ENCODE data around the gene LIMS1.

The LIMS1 gene

DNA sequence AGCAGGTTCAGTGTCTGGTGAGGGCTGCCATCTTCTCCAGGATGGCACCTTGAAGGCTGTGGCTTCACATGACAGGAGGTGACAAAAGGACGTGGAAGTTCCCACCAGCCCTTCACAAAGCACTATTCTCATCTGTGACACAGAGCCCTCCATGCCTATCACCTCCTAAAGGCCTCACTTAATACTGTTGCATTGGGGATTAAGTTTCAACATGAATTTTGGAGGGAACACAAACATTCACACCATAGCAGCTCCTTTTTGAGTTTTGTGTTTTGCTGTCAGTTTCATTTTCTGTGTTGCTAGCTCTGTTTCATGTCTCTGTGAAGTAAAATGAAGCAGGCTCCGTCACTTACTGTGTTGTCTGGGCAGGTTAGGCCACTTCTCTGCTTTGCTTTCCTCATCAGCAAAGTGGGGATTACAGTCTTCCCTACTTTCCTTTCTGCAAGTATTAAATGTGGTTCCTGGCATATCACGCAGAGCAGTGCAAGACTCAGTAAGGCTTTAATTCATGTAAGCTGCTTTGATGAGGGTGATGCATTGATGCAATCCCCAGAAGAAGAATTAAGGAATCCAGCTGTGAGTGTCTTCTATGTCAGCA is 31.6 kb downstream of the LIMS1 start:
- H3K27ac ChIP-seq (ENCODE audit: insufficient read depth, low read length, poor library complexity, severe bottlenecking) = no peak overlapping the region
- no peak overlapping the region for H3K4me3 ChIP-seq (ENCODE audit: insufficient read depth, low read depth, low read length, poor library complexity, severe bottlenecking)
- H3K9me3 ChIP-seq (ENCODE audit: control insufficient read depth, low read length) = no peaks in the 10 kb centered on the region
- H3K4me1 ChIP-seq (ENCODE audit: control insufficient read depth, insufficient read depth, low read length, poor library complexity, severe bottlenecking) = no peaks in the 10 kb centered on the region
- H3K36me3 ChIP-seq (ENCODE audit: control insufficient read depth, insufficient read depth, low read length) = no peaks in the 10 kb centered on the region
- no peaks in the 10 kb centered on the region for H3K27me3 ChIP-seq (replicated peaks; ENCODE audit: control insufficient read depth, insufficient read depth, low read length, poor library complexity, severe bottlenecking)
- DNase-seq = no peak

DNA sequence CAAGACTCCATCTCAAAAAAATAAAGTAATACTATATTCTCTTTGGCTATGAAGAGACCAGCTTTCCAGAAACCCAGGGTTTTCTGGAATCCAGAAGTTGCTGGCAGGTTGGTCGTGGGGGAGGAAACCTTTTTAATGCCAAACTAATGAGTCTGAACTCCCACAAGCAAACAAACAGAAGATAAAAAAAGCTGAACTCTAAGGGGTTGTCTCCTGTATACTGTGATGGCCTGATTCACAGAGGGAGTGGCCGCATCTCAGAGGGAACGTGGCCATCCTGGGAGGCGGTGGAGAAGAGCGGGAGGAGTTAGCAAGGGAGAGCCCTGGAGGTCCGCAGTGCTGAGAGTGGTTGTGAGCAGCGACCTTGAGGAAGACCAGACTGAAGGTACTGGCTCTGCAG is 36.1 kb downstream of the LIMS1 start:
- DNase-seq = no peak
- Histone ChIP-seq H3K4me1 (ENCODE audit: control insufficient read depth, insufficient read depth, low read length, poor library complexity, severe bottlenecking) (no peaks in the 10 kb centered on the region), H3K36me3 (ENCODE audit: control insufficient read depth, insufficient read depth, low read length) (no peaks in the 10 kb centered on the region), H3K9me3 (ENCODE audit: control insufficient read depth, low read length) (no peaks in the 10 kb centered on the region), H3K27me3 (replicated peaks; ENCODE audit: control insufficient read depth, insufficient read depth, low read length, poor library complexity, severe bottlenecking) (no peaks in the 10 kb centered on the region), H3K4me3 (ENCODE audit: insufficient read depth, low read depth, low read length, poor library complexity, severe bottlenecking) (no peak overlapping the region), H3K27ac (ENCODE audit: insufficient read depth, low read length, poor library complexity, severe bottlenecking) (no peak overlapping the region)

DNA sequence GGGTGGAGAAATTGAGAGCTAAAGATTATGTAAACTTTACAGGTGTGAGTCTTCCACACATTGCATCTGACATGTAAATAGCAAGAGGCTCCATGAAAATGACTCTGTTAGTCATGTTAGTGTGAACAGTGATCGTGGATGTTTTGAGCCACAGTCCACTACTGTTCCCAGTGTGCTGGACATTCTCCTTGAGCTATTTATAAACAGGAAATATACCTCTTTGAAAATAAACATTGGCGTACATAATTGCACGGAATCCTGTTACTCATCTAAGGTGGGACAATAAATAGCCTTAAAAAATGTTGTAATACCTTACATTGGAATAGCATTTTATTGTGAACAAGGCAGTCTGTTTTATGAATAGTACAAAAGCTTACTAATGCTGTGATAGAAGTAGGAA is 37.0 kb downstream of the LIMS1 start:
- Histone ChIP-seq H3K4me1 (ENCODE audit: control insufficient read depth, insufficient read depth, low read length, poor library complexity, severe bottlenecking) (no peaks in the 10 kb centered on the region), H3K27me3 (replicated peaks; ENCODE audit: control insufficient read depth, insufficient read depth, low read length, poor library complexity, severe bottlenecking) (no peaks in the 10 kb centered on the region), H3K4me3 (ENCODE audit: insufficient read depth, low read depth, low read length, poor library complexity, severe bottlenecking) (no peak overlapping the region), H3K9me3 (ENCODE audit: control insufficient read depth, low read length) (no peaks in the 10 kb centered on the region), H3K27ac (ENCODE audit: insufficient read depth, low read length, poor library complexity, severe bottlenecking) (no peak overlapping the region), H3K36me3 (ENCODE audit: control insufficient read depth, insufficient read depth, low read length) (no peaks in the 10 kb centered on the region)
- DNase-seq = no peak

GRCh38 chr2:108573061-108573460 is 38.8 kb downstream of the LIMS1 start:
- H3K9me3 ChIP-seq (ENCODE audit: control insufficient read depth, low read length) = no peaks in the 10 kb centered on the region
- H3K27ac ChIP-seq (ENCODE audit: insufficient read depth, low read length, poor library complexity, severe bottlenecking) = no peak overlapping the region
- no peaks in the 10 kb centered on the region for H3K4me1 ChIP-seq (ENCODE audit: control insufficient read depth, insufficient read depth, low read length, poor library complexity, severe bottlenecking)
- H3K36me3 ChIP-seq (ENCODE audit: control insufficient read depth, insufficient read depth, low read length) = no peaks in the 10 kb centered on the region
- no peak overlapping the region for H3K4me3 ChIP-seq (ENCODE audit: insufficient read depth, low read depth, low read length, poor library complexity, severe bottlenecking)
- DNase-seq = no peak
- H3K27me3 ChIP-seq (replicated peaks; ENCODE audit: control insufficient read depth, insufficient read depth, low read length, poor library complexity, severe bottlenecking) = no peaks in the 10 kb centered on the region

DNA sequence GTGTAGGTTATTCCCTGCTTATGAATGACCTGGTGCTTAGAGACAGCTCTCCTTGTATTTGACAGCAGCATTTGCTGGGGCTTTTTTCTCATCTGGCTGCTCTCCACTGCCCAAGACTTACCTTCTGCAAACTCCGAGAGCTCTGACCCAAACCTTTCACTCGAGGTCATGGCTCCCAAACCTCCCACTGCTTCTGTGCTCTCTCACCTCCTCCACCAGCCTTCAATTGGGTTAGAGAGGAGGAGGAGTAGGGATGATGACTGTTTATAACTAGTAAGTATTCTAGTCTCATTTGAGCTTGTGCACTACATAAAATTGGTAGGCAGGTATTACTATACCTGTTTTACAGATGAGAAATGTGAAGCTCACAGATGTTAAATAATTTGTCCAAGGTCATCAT is 40.1 kb downstream of the LIMS1 start:
- H3K9me3 ChIP-seq (ENCODE audit: control insufficient read depth, low read length) = no peaks in the 10 kb centered on the region
- H3K27me3 ChIP-seq (replicated peaks; ENCODE audit: control insufficient read depth, insufficient read depth, low read length, poor library complexity, severe bottlenecking) = no peaks in the 10 kb centered on the region
- DNase-seq = no peak
- no peak overlapping the region for H3K27ac ChIP-seq (ENCODE audit: insufficient read depth, low read length, poor library complexity, severe bottlenecking)
- no peaks in the 10 kb centered on the region for H3K36me3 ChIP-seq (ENCODE audit: control insufficient read depth, insufficient read depth, low read length)
- H3K4me1 ChIP-seq (ENCODE audit: control insufficient read depth, insufficient read depth, low read length, poor library complexity, severe bottlenecking) = no peaks in the 10 kb centered on the region
- no peak overlapping the region for H3K4me3 ChIP-seq (ENCODE audit: insufficient read depth, low read depth, low read length, poor library complexity, severe bottlenecking)

GRCh38 chr2:108575132-108575966 is 41.1 kb downstream of the LIMS1 start:
- no peak for DNase-seq
- Histone ChIP-seq H3K36me3 (ENCODE audit: control insufficient read depth, insufficient read depth, low read length) (no peaks in the 10 kb centered on the region), H3K9me3 (ENCODE audit: control insufficient read depth, low read length) (no peaks in the 10 kb centered on the region), H3K4me1 (ENCODE audit: control insufficient read depth, insufficient read depth, low read length, poor library complexity, severe bottlenecking) (no peaks in the 10 kb centered on the region), H3K27me3 (replicated peaks; ENCODE audit: control insufficient read depth, insufficient read depth, low read length, poor library complexity, severe bottlenecking) (no peaks in the 10 kb centered on the region), H3K4me3 (ENCODE audit: insufficient read depth, low read depth, low read length, poor library complexity, severe bottlenecking) (no peak overlapping the region), H3K27ac (ENCODE audit: insufficient read depth, low read length, poor library complexity, severe bottlenecking) (no peak overlapping the region)

- no peaks in the 10 kb centered on the region for H3K9me3 ChIP-seq (ENCODE audit: control insufficient read depth, low read length)
- no peak overlapping the region for H3K27ac ChIP-seq (ENCODE audit: insufficient read depth, low read length, poor library complexity, severe bottlenecking)
- no peaks in the 10 kb centered on the region for H3K4me1 ChIP-seq (ENCODE audit: control insufficient read depth, insufficient read depth, low read length, poor library complexity, severe bottlenecking)
- DNase-seq = no peak
- no peaks in the 10 kb centered on the region for H3K36me3 ChIP-seq (ENCODE audit: control insufficient read depth, insufficient read depth, low read length)
- H3K27me3 ChIP-seq (replicated peaks; ENCODE audit: control insufficient read depth, insufficient read depth, low read length, poor library complexity, severe bottlenecking) = no peaks in the 10 kb centered on the region
- H3K4me3 ChIP-seq (ENCODE audit: insufficient read depth, low read depth, low read length, poor library complexity, severe bottlenecking) = no peak overlapping the region
Measured at GRCh38 chr2:108577099-108577498, 42.8 kb downstream of the LIMS1 start.

DNA sequence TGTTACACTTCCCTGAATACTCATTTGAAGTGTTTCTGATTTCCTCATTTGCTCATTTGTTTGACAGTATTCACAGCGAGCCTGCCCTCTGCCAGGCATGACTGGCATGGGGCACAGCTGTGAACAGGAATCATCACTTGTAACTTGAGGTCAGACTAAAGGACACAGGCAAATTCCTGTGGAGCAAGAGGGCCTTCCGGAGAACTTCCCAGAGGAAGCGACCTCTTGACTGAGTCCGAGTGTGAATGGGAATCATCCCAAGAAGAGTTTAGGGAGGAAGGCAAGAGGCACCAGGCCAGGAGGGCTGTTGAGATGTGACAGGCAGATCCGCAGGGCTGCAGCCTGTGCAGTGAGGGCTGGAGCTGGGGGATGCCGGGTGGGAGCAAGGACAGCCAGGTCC is 45.4 kb downstream of the LIMS1 start:
- H3K27me3 ChIP-seq (replicated peaks; ENCODE audit: control insufficient read depth, insufficient read depth, low read length, poor library complexity, severe bottlenecking) = no peaks in the 10 kb centered on the region
- no peaks in the 10 kb centered on the region for H3K36me3 ChIP-seq (ENCODE audit: control insufficient read depth, insufficient read depth, low read length)
- no peak overlapping the region for H3K27ac ChIP-seq (ENCODE audit: insufficient read depth, low read length, poor library complexity, severe bottlenecking)
- no peaks in the 10 kb centered on the region for H3K4me1 ChIP-seq (ENCODE audit: control insufficient read depth, insufficient read depth, low read length, poor library complexity, severe bottlenecking)
- H3K9me3 ChIP-seq (ENCODE audit: control insufficient read depth, low read length) = no peaks in the 10 kb centered on the region
- no peak overlapping the region for H3K4me3 ChIP-seq (ENCODE audit: insufficient read depth, low read depth, low read length, poor library complexity, severe bottlenecking)
- no peak for DNase-seq

GRCh38 chr2:108580050-108580449 is 45.8 kb downstream of the LIMS1 start:
- Histone ChIP-seq H3K36me3 (ENCODE audit: control insufficient read depth, insufficient read depth, low read length) (no peaks in the 10 kb centered on the region), H3K27ac (ENCODE audit: insufficient read depth, low read length, poor library complexity, severe bottlenecking) (no peak overlapping the region), H3K9me3 (ENCODE audit: control insufficient read depth, low read length) (no peaks in the 10 kb centered on the region), H3K4me1 (ENCODE audit: control insufficient read depth, insufficient read depth, low read length, poor library complexity, severe bottlenecking) (no peaks in the 10 kb centered on the region), H3K4me3 (ENCODE audit: insufficient read depth, low read depth, low read length, poor library complexity, severe bottlenecking) (no peak overlapping the region), H3K27me3 (replicated peaks; ENCODE audit: control insufficient read depth, insufficient read depth, low read length, poor library complexity, severe bottlenecking) (no peaks in the 10 kb centered on the region)
- no peak for DNase-seq

- Histone ChIP-seq H3K9me3 (ENCODE audit: control insufficient read depth, low read length) (no peaks in the 10 kb centered on the region), H3K27me3 (replicated peaks; ENCODE audit: control insufficient read depth, insufficient read depth, low read length, poor library complexity, severe bottlenecking) (no peaks in the 10 kb centered on the region), H3K4me3 (ENCODE audit: insufficient read depth, low read depth, low read length, poor library complexity, severe bottlenecking) (no peak overlapping the region), H3K36me3 (ENCODE audit: control insufficient read depth, insufficient read depth, low read length) (no peaks in the 10 kb centered on the region), H3K27ac (ENCODE audit: insufficient read depth, low read length, poor library complexity, severe bottlenecking) (no peak overlapping the region), H3K4me1 (ENCODE audit: control insufficient read depth, insufficient read depth, low read length, poor library complexity, severe bottlenecking) (no peaks in the 10 kb centered on the region)
- DNase-seq = peak in 2 of 3 donors; percentile 5 to 45
Measured at GRCh38 chr2:108583903-108584520, 49.7 kb downstream of the LIMS1 start.
